Natural killer cell (primary cell): ENCODE results near the gene REV1. TPM values are rescaled to one million over a fixed set of nuclear protein-coding genes. Genes with fewer than 3 reads are reported as not detected.

Experiments
- ATAC-seq, 3 donors: fragments of 150-1000 bp in 2 of 3; fragments of 200-7000 bp in 1 of 3; cut with Tn5 transposase; 1 replicate in 1 of 3; 2 replicates in 2 of 3; pipeline ENCODE4 v1.10.0; 2021; ENCODE audit warnings: mild to moderate bottlenecking in 2 of 3, moderate library complexity in 2 of 3
- DNase-seq, 2 donors: peaks; one replicate each; pipeline versions ENCODE4 v3.0.0 to v3.0.0-alpha.2; 2013 to 2021; ENCODE audit warnings: mixed read lengths in 1 of 2
- H3K27ac ChIP-seq: one replicate; pipeline ENCODE4 v1.5.1; 2013; ENCODE audit warnings: mild to moderate bottlenecking, low read length
- H3K27me3 ChIP-seq: one replicate; pipeline ENCODE4 v1.6.1; 2013; ENCODE audit warnings: low read length; ENCODE audit not compliant: control insufficient read depth, insufficient read depth
- H3K36me3 ChIP-seq: one replicate; pipeline ENCODE4 v1.6.1; 2013; ENCODE audit warnings: low read length; ENCODE audit not compliant: control insufficient read depth, insufficient read depth
- H3K4me1 ChIP-seq: one replicate; pipeline ENCODE4 v1.6.1; 2013; ENCODE audit warnings: low read length; ENCODE audit not compliant: control insufficient read depth, insufficient read depth
- H3K4me3 ChIP-seq: one replicate; pipeline ENCODE4 v1.5.1; 2013; ENCODE audit warnings: low read length
- H3K9me3 ChIP-seq: one replicate; pipeline ENCODE4 v1.6.1; 2013; ENCODE audit warnings: low read length; ENCODE audit not compliant: control insufficient read depth, insufficient read depth
- H3K27ac Mint-ChIP-seq, 2 donors: one replicate each; pipeline ENCODE4 v1.8.0; 2022; ENCODE audit warnings: mild to moderate bottlenecking in 2 of 2, mixed read lengths in 2 of 2, moderate library complexity in 1 of 2
- H3K27me3 Mint-ChIP-seq, 2 donors: one replicate each; pipeline ENCODE4 v1.8.0; 2022; ENCODE audit warnings: low read depth in 2 of 2, mixed read lengths in 2 of 2
- H3K36me3 Mint-ChIP-seq: one replicate; pipeline ENCODE4 v1.8.0; 2022; ENCODE audit warnings: mixed read lengths
- H3K4me1 Mint-ChIP-seq, 2 donors: one replicate each; pipeline ENCODE4 v1.8.0; 2022; ENCODE audit warnings: mixed read lengths in 2 of 2
- H3K4me3 Mint-ChIP-seq: one replicate; pipeline ENCODE4 v1.8.0; 2022; ENCODE audit warnings: mild to moderate bottlenecking, moderate library complexity, mixed read lengths
- H3K9me3 Mint-ChIP-seq, 2 donors: one replicate each; pipeline ENCODE4 v1.8.0; 2022; ENCODE audit warnings: mixed read lengths in 2 of 2
- WGBS: methylation state at CpG from one replicate; pipeline ENCODE4 v1.1.7; 2013; ENCODE audit warnings: missing lambda C conversion rate; ENCODE audit not compliant: insufficient coverage; 5-methylcytosine and 5-hydroxymethylcytosine counted together
- intact Hi-C: fragments of 100-400 bp; cut with micrococcal nuclease; formaldehyde crosslinking; loops from one replicate; pipeline ENCODE4 v1.14.2; 2022
- total RNA-seq, 4 donors: library from RNA; stranded (reverse); fragments of 120-200 nt in 1 of 4; gene quantifications; one replicate each; pipeline versions ENCODE4 v1.2.3 to v1.2.4, GENCODE V29; 2013 to 2022
- TF ChIP-seq, protein P1 (sequence below): fragments of 200-600 bp; IDR thresholded peaks from one replicate; pipeline ENCODE4 v1.8.0; 2022; ENCODE audit warnings: antibody characterized with exemption

Gene REV1
- total RNA-seq, 3 donors from 2014 or later (not counting 1 experiment from before 2014, with no cell fraction given), result 34.7 to 49.1 (median 38.5) TPM

- intact Hi-C loops, result no loop called here
- Histone ChIP-seq H3K27me3 (no peaks in the 10 kb centered on the region), H3K4me1 (no peaks in the 10 kb centered on the region), H3K27ac (no peak overlapping the region), H3K9me3 (no peaks in the 10 kb centered on the region), H3K4me3 (no peak overlapping the region), H3K36me3 (no peaks in the 10 kb centered on the region)
- DNase-seq (no peak), ATAC-seq (no peak)
- Mint-ChIP-seq H3K27me3 (no peaks in the 10 kb centered on the region), H3K4me1 (peaks cover 20 to 38% of the 10 kb centered on the region in 2 donors), H3K4me3 (no peak overlapping the region), H3K36me3 (no peaks in the 10 kb centered on the region), H3K9me3 (no peaks in the 10 kb centered on the region), H3K27ac (no peak overlapping the region)
- 98% methylated on average over 3 of the region's 3 CpGs for WGBS
- TF ChIP-seq, protein P1, sequence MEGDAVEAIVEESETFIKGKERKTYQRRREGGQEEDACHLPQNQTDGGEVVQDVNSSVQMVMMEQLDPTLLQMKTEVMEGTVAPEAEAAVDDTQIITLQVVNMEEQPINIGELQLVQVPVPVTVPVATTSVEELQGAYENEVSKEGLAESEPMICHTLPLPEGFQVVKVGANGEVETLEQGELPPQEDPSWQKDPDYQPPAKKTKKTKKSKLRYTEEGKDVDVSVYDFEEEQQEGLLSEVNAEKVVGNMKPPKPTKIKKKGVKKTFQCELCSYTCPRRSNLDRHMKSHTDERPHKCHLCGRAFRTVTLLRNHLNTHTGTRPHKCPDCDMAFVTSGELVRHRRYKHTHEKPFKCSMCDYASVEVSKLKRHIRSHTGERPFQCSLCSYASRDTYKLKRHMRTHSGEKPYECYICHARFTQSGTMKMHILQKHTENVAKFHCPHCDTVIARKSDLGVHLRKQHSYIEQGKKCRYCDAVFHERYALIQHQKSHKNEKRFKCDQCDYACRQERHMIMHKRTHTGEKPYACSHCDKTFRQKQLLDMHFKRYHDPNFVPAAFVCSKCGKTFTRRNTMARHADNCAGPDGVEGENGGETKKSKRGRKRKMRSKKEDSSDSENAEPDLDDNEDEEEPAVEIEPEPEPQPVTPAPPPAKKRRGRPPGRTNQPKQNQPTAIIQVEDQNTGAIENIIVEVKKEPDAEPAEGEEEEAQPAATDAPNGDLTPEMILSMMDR, result no peak
These were observed 22.4 kb downstream of the REV1 start for GRCh38 chr2:99467390-99467789.

DNA sequence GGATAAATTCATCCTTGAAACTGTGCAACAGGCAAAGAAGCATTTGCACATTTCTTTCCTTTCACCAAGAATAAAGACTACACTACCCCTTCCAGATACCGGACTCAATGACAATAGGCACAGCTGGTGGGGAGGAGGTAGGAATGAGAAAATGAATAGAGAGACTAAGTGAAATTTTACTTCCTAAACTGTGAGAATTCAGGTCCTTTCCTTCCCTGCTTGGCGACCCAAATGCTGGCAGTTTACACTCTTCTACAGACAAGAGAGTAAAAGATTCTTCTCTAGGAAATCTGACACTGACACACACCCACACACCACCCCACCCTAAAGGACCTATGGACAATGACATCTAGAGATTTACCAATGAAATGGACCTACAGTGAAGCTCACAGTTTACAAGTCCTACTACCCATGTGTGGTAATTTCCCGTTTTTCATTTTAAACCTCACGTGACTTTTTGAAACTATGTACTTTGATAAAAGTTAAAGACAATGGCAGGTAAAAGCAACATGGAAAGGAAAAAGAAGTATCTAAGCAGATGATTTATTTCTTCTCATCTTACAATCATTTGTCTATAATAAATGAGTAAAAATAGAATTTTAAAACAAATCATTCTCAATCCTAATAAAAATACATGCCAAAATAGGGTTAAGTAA lies 27.9 kb downstream of the REV1 start:
- Histone ChIP-seq H3K4me1 (no peaks in the 10 kb centered on the region), H3K36me3 (peaks cover 26% of the 10 kb centered on the region), H3K27ac (no peak overlapping the region), H3K27me3 (no peaks in the 10 kb centered on the region), H3K4me3 (no peak overlapping the region), H3K9me3 (no peaks in the 10 kb centered on the region)
- ATAC-seq (no peak), DNase-seq (no peak)
- intact Hi-C loops, result no loop called here
- H3K27ac Mint-ChIP-seq, result no peak overlapping the region
- peaks cover 7 to 8% of the 10 kb centered on the region in 2 donors for H3K4me1 Mint-ChIP-seq
- WGBS, result 100% methylated on average over 1 of the region's 4 CpGs
- no peak overlapping the region for H3K4me3 Mint-ChIP-seq
- peaks cover 17% of the 10 kb centered on the region for H3K36me3 Mint-ChIP-seq
- no peaks in the 10 kb centered on the region for H3K9me3 Mint-ChIP-seq
- TF ChIP-seq, protein P1, result no peak
- H3K27me3 Mint-ChIP-seq, result no peaks in the 10 kb centered on the region

DNA sequence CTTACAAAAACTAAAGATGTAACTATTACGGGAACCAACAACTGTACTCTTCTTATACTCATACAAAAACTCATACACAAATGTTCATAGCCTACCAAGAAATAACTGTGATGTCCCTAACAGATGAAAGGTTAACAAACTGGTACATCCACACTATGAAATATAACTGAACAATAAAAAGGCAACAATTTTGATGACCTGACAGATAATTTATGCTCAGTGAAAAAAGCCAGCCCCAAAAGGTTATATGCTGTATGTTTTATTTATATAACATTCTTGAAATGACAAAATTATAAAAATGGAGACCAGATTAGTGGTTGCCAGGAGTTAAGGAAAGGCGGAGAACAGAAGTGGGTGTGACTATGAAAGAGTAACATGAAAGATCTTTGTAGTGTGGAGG lies 31.3 kb downstream of the REV1 start:
- no peak for DNase-seq
- Histone ChIP-seq H3K27ac (no peak overlapping the region), H3K4me1 (no peaks in the 10 kb centered on the region), H3K9me3 (no peaks in the 10 kb centered on the region), H3K36me3 (peaks cover 40% of the 10 kb centered on the region), H3K4me3 (no peak overlapping the region), H3K27me3 (no peaks in the 10 kb centered on the region)
- intact Hi-C loops, result no loop called here
- peak overlapping the region in 1 of 2 donors; percentile 35 for H3K27ac Mint-ChIP-seq
- no peaks in the 10 kb centered on the region for H3K27me3 Mint-ChIP-seq
- H3K4me3 Mint-ChIP-seq, result no peak overlapping the region
- 96% methylated on average over 2 of the region's 2 CpGs for WGBS
- peaks cover 0 to 7% of the 10 kb centered on the region in 2 donors for H3K4me1 Mint-ChIP-seq
- TF ChIP-seq, protein P1, result no peak
- H3K9me3 Mint-ChIP-seq, result no peaks in the 10 kb centered on the region
- ATAC-seq, result no peak
- H3K36me3 Mint-ChIP-seq, result peaks cover 17% of the 10 kb centered on the region

GRCh38 chr2:99451686-99452085 lies 38.1 kb downstream of the REV1 start:
- Mint-ChIP-seq H3K27ac (peak overlapping the region in 1 of 2 donors; percentile 8), H3K4me1 (peaks cover 3 to 4% of the 10 kb centered on the region in 2 donors), H3K4me3 (no peak overlapping the region), H3K36me3 (no peaks in the 10 kb centered on the region), H3K9me3 (no peaks in the 10 kb centered on the region), H3K27me3 (no peaks in the 10 kb centered on the region)
- no peaks in the 10 kb centered on the region for H3K27me3 ChIP-seq
- intact Hi-C loops, result no loop called here
- H3K36me3 ChIP-seq, result peaks cover 54% of the 10 kb centered on the region
- H3K4me3 ChIP-seq, result no peak overlapping the region
- DNase-seq, result no peak
- ATAC-seq, result no peak
- TF ChIP-seq, protein P1, result no peak
- no peaks in the 10 kb centered on the region for H3K4me1 ChIP-seq
- 90% methylated on average over 3 of the region's 4 CpGs for WGBS
- no peak overlapping the region for H3K27ac ChIP-seq
- H3K9me3 ChIP-seq, result no peaks in the 10 kb centered on the region
